ENCODE results near the gene RFX3. TPM values are rescaled to one million over a fixed set of nuclear protein-coding genes. Genes with fewer than 3 reads are reported as not detected.

RFX3 gene
- total and polyA plus RNA-seq, 2 of the 13 experiments (the other 11 are each of a cell fraction or from before 2014, with no cell fraction given) = 2.7 to 5.3 TPM

DNA sequence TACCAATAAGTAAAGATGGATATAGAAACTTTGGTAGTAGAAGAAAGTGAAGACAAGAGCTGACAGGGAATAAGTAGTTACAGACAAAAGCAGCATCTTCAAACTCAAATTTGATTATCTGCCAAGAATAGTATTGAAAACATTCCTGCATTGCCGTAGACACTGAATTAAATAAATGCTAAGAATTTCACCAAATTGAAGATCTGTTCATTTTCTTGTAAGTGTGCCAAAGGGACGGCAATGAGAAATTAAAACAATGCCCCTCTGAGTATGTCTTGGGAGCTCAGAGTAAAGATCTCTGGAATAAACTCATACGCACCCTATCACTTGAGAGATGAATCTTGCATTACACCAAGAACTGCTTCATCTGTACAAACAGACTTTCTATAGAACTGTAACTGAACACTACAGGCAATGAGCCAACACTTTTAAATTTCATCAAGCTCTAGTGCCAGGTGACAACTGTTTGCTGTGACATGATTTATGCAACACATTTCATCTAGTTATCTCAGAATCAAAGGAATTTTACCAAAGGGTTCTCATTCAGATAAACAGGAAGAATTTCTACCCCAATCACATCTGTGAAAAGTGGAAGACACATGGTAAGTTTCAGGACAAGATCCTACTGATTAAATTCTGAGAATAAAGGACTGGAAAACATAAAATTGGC is 66.9 kb downstream of the RFX3 start:
- BruUV-seq (replicated peaks) = no TSS peak
- H3K9ac ChIP-seq (ENCODE audit: insufficient read depth, low read depth, low read length) = no peak overlapping the region
- H4K20me1 ChIP-seq (ENCODE audit: insufficient read depth, low read length) = no peaks in the 10 kb centered on the region
- H3K4me3 ChIP-seq (replicated peaks in 1 of 3; ENCODE audit: insufficient read depth in 1 of 3, low read depth in 2 of 3, low read length in 3 of 3) = no peak overlapping the region
- H3K27ac ChIP-seq (ENCODE audit: extremely low read length, insufficient read depth, low read length) = no peak overlapping the region
- CTCF ChIA-PET (ENCODE audit: low intra/inter-chr PET ratio, low total read pairs) = no interaction called here
- WGBS (ENCODE audit: low lambda C conversion rate) = 99% methylated on average over 3 of the region's 3 CpGs
- POLR2A ChIA-PET = no interaction called here
- FAIRE-seq (no peak), DNase-seq (ENCODE audit: low spot score) (no peak), ATAC-seq (no peak)
- no peaks in the 10 kb centered on the region for H3K36me3 ChIP-seq (replicated peaks in 1 of 2; ENCODE audit: control insufficient read depth in 1 of 2, insufficient read depth in 2 of 2, low read length in 2 of 2)
- in situ Hi-C loops (cut with HindIII; ENCODE audit: extremely low pct_ligation_motif_present, low pct_unique_long_range_greater_than_20kb) (no loop called here), intact Hi-C loops (cut with micrococcal nuclease; ENCODE audit: unreplicated experiment) (no loop called here)
- H3K4me2 ChIP-seq (ENCODE audit: low read depth, low read length) = no peak overlapping the region
- no peak for TF ChIP-seq ZNF562 (CRISPR knock-in tag; IDR thresholded peaks at IDR 0.05; ENCODE audit: borderline replicate concordance)
- TF ChIP-seq, protein P1, sequence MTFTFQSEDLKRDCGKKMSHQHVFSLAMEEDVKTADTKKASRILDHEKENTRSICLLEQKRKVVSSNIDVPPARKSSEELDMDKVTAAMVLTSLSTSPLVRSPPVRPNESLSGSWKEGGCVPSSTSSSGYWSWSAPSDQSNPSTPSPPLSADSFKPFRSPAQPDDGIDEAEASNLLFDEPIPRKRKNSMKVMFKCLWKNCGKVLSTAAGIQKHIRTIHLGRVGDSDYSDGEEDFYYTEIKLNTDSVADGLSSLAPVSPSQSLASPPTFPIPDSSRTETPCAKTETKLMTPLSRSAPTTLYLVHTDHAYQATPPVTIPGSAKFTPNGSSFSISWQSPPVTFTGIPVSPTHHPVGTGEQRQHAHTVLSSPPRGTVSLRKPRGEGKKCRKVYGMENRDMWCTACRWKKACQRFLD (CRISPR knock-in tag; IDR thresholded peaks at IDR 0.05; ENCODE audit: borderline replicate concordance) = no peak
- no peak for TF ChIP-seq ZFP91 (CRISPR knock-in tag; IDR thresholded peaks at IDR 0.05; ENCODE audit: borderline replicate concordance)
- no peak for TF ChIP-seq PCBP1 (IDR thresholded peaks at IDR 0.05; ENCODE audit: borderline replicate concordance, low read depth, low read length)
- no peak for TF ChIP-seq ZNF292 (CRISPR knock-in tag; IDR thresholded peaks at IDR 0.05; ENCODE audit: borderline replicate concordance, low read depth)
- TF ChIP-seq HOXD1 (CRISPR knock-in tag; IDR thresholded peaks at IDR 0.05) = no peak
- TF ChIP-seq ZNF432 (CRISPR knock-in tag; IDR thresholded peaks at IDR 0.05; ENCODE audit: borderline replicate concordance) = no peak
- no peak for TF ChIP-seq ZC3H4 (CRISPR knock-in tag; IDR thresholded peaks at IDR 0.05; ENCODE audit: borderline replicate concordance)
- no peak for TF ChIP-seq HNRNPUL1 (IDR thresholded peaks at IDR 0.05; ENCODE audit: low read depth, low read length)
- TF ChIP-seq CC2D1A (CRISPR knock-in tag; IDR thresholded peaks at IDR 0.05) = no peak
- no peak for TF ChIP-seq ZUFSP (CRISPR knock-in tag; IDR thresholded peaks at IDR 0.05; ENCODE audit: borderline replicate concordance)
- TF ChIP-seq ZNF282 (IDR thresholded peaks at IDR 0.05; ENCODE audit: partially characterized antibody) = no peak
- no peak for TF ChIP-seq ZNF337 (CRISPR knock-in tag; IDR thresholded peaks at IDR 0.05; ENCODE audit: borderline replicate concordance, low read depth)
- no peak for TF ChIP-seq SMC3 (IDR thresholded peaks at IDR 0.05; ENCODE audit: low read length)
- TF ChIP-seq ZNF451 (CRISPR knock-in tag; IDR thresholded peaks at IDR 0.05) = no peak
- no peak for TF ChIP-seq ZNF205 (CRISPR knock-in tag; IDR thresholded peaks at IDR 0.05)
- no peak overlapping the region for H2AFZ ChIP-seq (ENCODE audit: low read length)
- H3K79me2 ChIP-seq (ENCODE audit: insufficient read depth, low read length) = no peaks in the 10 kb centered on the region
- H3K9me3 ChIP-seq (ENCODE audit: low read length) = no peaks in the 10 kb centered on the region
- H3K4me1 ChIP-seq (ENCODE audit: insufficient read depth, low read length) = no peaks in the 10 kb centered on the region
- no peaks in the 10 kb centered on the region for H3K27me3 ChIP-seq (ENCODE audit: control insufficient read depth in 1 of 2, insufficient read depth in 2 of 2, low read length in 2 of 2)

Measured in HepG2 (cell line).